Sigmoid colon (tissue), 4 donors: Measurements from ENCODE around the gene PLSCR2.

Source experiments
- CTCF ChIP-seq, 4 experiments: fragments of 450-650 bp in 3 of 4; fragments of 200-600 bp in 1 of 4; IDR thresholded peaks; one replicate each; pipeline ENCODE4 v1.5.1; 2016 to 2019; ENCODE audit warnings: antibody characterized with exemption in 4 of 4, mild to moderate bottlenecking in 3 of 4, moderate library complexity in 2 of 4
- POLR2AphosphoS5 ChIP-seq, 4 donors: sonication (generic); formaldehyde crosslinking; IDR thresholded peaks; one replicate each; pipeline ENCODE4 v1.6.1; 2017; ENCODE audit warnings: antibody characterized with exemption in 4 of 4

- TF ChIP-seq CTCF (IDR thresholded peaks at IDR 0.05) (no peak), POLR2AphosphoS5 (IDR thresholded peaks at IDR 0.05) (no peak)
These were observed 38.2 kb upstream of the PLSCR2 start for GRCh38 chr3:146507331-146508120.
